GM10847 (cell line): ENCODE measurements around the gene NHERF1.

Experiments used
- POLR2A ChIP-seq: IDR thresholded peaks from 2 replicates; pipeline ENCODE4 v1.6.1; 2011; ENCODE audit not compliant: insufficient read length; ENCODE audit errors: extremely low read depth

The NHERF1 gene

GRCh38 chr17:74728702-74729075 is 19.7 kb upstream of the NHERF1 start:
- no peak for TF ChIP-seq POLR2A

GRCh38 chr17:74729368-74729767 is 19.1 kb upstream of the NHERF1 start:
- no peak for TF ChIP-seq POLR2A

- no peak for TF ChIP-seq POLR2A
Observed at GRCh38 chr17:74729866-74730265, 18.6 kb upstream of the NHERF1 start.

- no peak for TF ChIP-seq POLR2A
Observed at GRCh38 chr17:74730491-74731346, 17.7 kb upstream of the NHERF1 start.

- no peak for TF ChIP-seq POLR2A
Observed at GRCh38 chr17:74731347-74731605, 17.2 kb upstream of the NHERF1 start.

GRCh38 chr17:74732042-74732867 is 16.2 kb upstream of the NHERF1 start:
- TF ChIP-seq POLR2A: no peak

- no peak for TF ChIP-seq POLR2A
Observed at GRCh38 chr17:74733365-74734122, 14.9 kb upstream of the NHERF1 start.

GRCh38 chr17:74734256-74734655 is 14.2 kb upstream of the NHERF1 start:
- no peak for TF ChIP-seq POLR2A

GRCh38 chr17:74736513-74737298 is 11.7 kb upstream of the NHERF1 start, which contains the start of gene RAB37:
TSS of gene RAB37 (plus strand) at chr17:74737256. CDS start at chr17:74737273, 17 bp downstream.
- TF ChIP-seq POLR2A: no peak

GRCh38 chr17:74737299-74738050 is 11.0 kb upstream of the NHERF1 start:
- TF ChIP-seq POLR2A: no peak

GRCh38 chr17:74738051-74738996 is 10.1 kb upstream of the NHERF1 start:
- TF ChIP-seq POLR2A: peak; percentile 51

- no peak for TF ChIP-seq POLR2A
Observed at GRCh38 chr17:74739227-74739831, 9.1 kb upstream of the NHERF1 start.

- no peak for TF ChIP-seq POLR2A
Observed at GRCh38 chr17:74740173-74740572, 8.3 kb upstream of the NHERF1 start.
